ENCODE data around the gene ARIH2. TPM values are rescaled to one million over a fixed set of nuclear protein-coding genes. Genes with fewer than 3 reads are reported as not detected.

Gene ARIH2
- total and polyA plus RNA-seq, 2 of the 8 experiments (the other 6 are each of a cell fraction or from before 2014, with no cell fraction given), result 72.9 to 136 TPM

DNA sequence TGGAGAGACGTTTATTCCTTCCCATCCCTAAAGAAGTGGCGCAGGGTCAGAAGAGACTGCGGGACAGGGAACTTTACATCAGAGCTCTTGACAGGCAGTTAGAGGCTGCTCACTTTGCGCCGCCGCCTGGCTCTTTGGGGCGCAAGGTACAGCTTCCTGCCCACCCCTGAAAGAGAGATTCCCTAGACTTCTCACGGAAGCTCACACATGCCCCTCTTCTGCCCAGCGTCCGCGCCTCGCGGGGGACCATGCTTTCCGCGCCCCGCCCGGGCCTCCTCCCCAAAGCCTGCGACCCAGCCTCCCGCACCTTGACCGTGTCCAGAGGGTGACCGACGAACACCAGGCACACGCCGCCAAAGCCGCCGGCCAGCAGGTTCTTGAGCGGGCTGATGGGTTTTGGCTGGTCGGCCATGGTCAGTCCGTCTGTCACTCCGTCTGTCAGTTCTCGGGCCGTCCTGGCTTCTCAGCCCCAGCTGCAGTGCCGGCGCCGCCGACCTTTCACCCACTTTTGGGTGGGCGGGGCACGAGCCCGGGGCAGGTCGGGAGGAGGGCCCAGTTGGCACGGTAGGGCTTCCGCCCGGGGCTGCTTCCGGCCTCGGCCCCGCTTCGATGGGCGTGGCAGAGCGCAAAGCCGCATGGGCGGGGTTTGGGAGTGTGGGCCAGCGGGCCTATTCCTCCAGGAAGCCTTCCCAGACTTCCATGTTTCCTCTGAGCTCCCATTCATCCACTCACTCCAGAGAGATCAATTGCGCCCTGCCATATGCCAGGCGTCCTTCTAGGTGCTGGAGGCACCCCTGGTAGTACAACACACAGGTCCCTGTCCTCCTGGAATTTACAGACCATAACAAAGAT, 20.0 kb upstream of the ARIH2 start, which contains the start of gene SLC25A20 (continued):
- TF ChIP-seq NANOG (IDR thresholded peaks at IDR 0.05; ENCODE audit: insufficient read depth, low read depth, low read length, poor library complexity, severe bottlenecking), result no peak
- TF ChIP-seq KDM5A (IDR thresholded peaks at IDR 0.05; ENCODE audit: low read length), result no peak
- TF ChIP-seq CBX8 (IDR thresholded peaks at IDR 0.05; ENCODE audit: borderline replicate concordance, low read depth, low read length), result no peak
- no peak for TF ChIP-seq CHD2 (IDR thresholded peaks at IDR 0.05; ENCODE audit: low read length)
- TF ChIP-seq EGR1 (IDR thresholded peaks at IDR 0.05; ENCODE audit: borderline replicate concordance, low read depth, low read length), result no peak
- no peak for TF ChIP-seq JUND (IDR thresholded peaks at IDR 0.05; ENCODE audit: low read length)
- TF ChIP-seq, protein P1, sequence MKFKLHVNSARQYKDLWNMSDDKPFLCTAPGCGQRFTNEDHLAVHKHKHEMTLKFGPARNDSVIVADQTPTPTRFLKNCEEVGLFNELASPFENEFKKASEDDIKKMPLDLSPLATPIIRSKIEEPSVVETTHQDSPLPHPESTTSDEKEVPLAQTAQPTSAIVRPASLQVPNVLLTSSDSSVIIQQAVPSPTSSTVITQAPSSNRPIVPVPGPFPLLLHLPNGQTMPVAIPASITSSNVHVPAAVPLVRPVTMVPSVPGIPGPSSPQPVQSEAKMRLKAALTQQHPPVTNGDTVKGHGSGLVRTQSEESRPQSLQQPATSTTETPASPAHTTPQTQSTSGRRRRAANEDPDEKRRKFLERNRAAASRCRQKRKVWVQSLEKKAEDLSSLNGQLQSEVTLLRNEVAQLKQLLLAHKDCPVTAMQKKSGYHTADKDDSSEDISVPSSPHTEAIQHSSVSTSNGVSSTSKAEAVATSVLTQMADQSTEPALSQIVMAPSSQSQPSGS (IDR thresholded peaks at IDR 0.05; ENCODE audit: low read length), result no peak
- no peak for TF ChIP-seq RBBP5 (IDR thresholded peaks at IDR 0.05; ENCODE audit: borderline replicate concordance, low read depth, low read length)
- peak; percentile 75 for TF ChIP-seq KDM4A (IDR thresholded peaks at IDR 0.05; ENCODE audit: low read depth, low read length, severe bottlenecking)
- TF ChIP-seq, protein P2, sequence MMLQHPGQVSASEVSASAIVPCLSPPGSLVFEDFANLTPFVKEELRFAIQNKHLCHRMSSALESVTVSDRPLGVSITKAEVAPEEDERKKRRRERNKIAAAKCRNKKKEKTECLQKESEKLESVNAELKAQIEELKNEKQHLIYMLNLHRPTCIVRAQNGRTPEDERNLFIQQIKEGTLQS (IDR thresholded peaks at IDR 0.05; ENCODE audit: insufficient read depth, low read depth, low read length), result no peak
- no peak for TF ChIP-seq PHF8 (conservative IDR thresholded peaks at IDR 0.05; ENCODE audit: low read depth, low read length)
- TF ChIP-seq SIN3A (conservative IDR thresholded peaks at IDR 0.05 in 1 of 2, IDR thresholded peaks at IDR 0.05 in 1 of 2; ENCODE audit: low read depth in 1 of 2, low read length in 2 of 2), result peak; percentile 98 to 99
- TF ChIP-seq BCL11A (IDR thresholded peaks at IDR 0.05; ENCODE audit: low read depth in 2 of 2, low read length in 2 of 2), result no peak
- TF ChIP-seq POLR2AphosphoS5 (IDR thresholded peaks at IDR 0.05; ENCODE audit: low read depth, low read length), result no peak
- no peak for TF ChIP-seq SIRT6 (IDR thresholded peaks at IDR 0.05; ENCODE audit: low read length)
- TF ChIP-seq KDM1A (IDR thresholded peaks at IDR 0.05; ENCODE audit: borderline replicate concordance, low read length), result peak; percentile 76; the same call in 1 of the 2 replicates
- no peak for TF ChIP-seq SIX5 (IDR thresholded peaks at IDR 0.05; ENCODE audit: low read depth, low read length)
- no peak; the same call in 1 of the 2 replicates for TF ChIP-seq TBP (IDR thresholded peaks at IDR 0.05; ENCODE audit: low read depth, low read length)
- no peak for TF ChIP-seq GTF2F1 (IDR thresholded peaks at IDR 0.05; ENCODE audit: borderline replicate concordance, low read depth, low read length)
- no peak for TF ChIP-seq CEBPB (IDR thresholded peaks at IDR 0.05; ENCODE audit: low read depth, low read length)
- no peak for TF ChIP-seq HDAC6 (IDR thresholded peaks at IDR 0.05; ENCODE audit: low read depth, low read length)

All from H1 (cell line).